SIG-M5 treated with dmso at 0.1 percent for 504 hours (cell line): ENCODE measurements around the gene NT5E.
A peak's percentile ranks its signal among the peaks of the same experiment; 100 is the strongest.

Source experiments
- DNase-seq: peaks from one replicate; lab custom pipeline; 2025; ENCODE audit not compliant: unreplicated experiment; lab: John Stamatoyannopoulos, UW

NT5E gene

DNA sequence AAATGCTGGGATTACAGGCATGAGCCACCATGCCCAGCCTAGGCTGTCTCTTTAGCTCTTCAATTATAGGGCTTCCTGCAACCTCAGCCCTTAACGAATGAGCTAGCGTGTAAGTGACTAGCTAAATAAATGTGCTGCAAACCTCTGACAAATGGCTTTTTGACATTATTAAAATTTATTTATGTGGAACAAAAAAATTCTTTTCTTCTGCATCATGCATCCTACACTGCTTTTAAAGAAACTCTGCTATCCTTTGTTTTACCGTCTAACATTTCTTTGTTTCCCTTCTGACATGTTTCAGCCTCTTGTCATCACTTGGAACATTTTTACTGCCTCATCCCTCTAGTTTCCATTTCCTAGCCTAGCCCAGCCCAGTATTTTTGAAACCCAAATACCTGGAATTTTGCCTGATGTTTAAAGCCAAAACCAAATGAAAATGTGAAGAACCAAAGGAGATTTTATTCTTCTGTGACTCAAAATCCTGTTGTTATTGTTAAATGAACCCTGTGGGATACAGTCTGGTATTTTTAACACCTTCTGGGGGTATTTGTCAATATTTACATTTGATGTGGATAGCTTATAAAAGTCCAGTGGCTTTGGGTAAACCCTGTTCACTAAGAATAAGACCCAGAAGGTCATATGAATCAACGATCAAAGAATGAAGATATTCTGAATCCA lies 9.5 kb downstream of the NT5E start:
- no peak for DNase-seq

DNA sequence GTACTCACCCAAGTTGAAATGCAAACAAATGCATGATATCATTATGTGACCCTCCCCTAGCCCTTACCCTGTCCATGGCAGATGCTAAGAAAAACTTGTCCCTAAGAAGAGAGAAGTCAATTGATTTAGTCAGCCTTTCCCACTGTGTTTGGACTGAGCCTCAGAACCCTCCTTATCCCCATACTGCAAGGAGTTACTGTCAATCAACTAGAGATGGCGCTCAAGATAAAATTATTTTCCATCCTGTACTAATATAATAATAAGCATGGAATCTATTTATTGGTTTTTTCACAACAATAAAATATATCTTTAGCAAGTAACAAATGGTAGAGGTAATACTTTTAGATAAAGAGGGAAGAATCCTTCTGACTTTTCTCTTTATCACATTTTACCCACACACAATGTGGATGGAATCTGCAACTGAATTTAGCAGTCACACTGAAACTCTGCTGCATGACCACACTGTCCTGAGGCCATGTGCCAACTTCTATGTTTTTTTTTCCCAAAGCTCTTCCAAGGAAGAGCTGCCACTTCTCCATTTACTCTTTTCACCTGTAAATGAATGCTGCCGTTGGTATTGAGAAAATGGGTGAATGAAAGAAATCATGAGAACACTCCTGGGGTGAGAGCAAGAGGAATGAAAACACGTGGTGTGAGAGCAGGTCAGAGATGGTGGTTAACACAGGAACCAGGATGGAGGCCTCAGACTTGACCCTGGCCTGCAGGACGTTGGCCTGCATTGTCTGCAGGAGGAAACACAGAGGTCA lies 10.5 kb downstream of the NT5E start:
- no peak for DNase-seq

DNA sequence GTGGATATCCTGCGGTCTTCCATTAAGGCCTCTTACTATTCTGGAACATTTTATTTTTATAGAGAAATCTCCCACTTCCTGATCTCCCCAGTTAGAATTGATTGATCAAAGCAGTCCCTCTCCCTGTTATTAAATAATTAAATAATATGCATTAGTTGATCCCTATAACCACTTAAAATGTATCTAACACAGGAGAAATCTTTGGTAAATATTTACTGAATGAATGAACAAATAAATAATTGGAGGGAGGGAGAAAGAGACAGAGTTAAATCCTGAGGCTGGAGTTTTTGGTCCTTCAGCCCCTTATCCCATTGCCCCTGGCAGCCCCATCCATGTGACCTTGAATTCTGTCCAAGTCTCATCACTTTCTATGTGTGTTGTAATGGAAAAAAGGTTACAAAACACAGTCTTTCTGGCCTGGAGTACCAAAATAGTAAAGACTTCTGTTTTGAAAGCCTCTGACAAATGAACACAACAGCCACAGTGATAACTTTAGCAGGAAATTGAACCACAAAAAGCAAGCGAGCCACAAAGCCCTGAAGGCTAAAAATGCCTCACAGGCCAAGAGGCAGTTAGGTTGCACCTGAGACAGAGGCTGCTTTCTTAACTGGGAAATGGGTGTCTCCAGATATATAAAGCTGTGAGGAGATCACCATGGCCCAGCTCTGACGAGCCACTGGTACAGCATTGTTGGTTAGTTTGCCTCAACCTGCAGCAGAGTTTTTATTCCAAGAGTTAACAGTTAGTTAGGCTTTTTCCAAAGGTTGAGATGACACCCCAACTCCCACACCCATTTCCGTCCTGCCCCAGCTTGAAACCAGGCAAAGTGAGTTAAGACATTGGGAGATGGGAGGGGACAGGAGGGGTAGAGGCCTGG lies 11.3 kb downstream of the NT5E start:
- peak; percentile 88 for DNase-seq

DNA sequence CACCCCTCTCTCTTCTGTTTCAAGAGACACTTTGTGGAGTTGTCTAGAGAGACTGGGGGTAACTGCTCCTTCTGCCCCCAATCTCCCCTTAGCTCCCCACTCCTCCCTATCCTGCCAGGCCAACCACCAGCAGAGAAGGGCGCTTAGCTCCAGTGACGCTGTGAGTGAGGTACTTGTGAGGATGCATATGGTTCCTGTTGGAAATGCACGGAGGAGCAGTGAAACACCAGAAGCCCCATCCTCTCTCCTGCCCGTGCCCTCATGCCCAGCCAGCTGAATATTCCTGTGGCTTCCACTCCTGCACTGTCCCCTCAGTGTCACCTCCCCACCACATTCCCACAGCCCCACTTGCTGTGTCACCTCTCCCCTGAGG lies 11.9 kb downstream of the NT5E start:
- no peak for DNase-seq

DNA sequence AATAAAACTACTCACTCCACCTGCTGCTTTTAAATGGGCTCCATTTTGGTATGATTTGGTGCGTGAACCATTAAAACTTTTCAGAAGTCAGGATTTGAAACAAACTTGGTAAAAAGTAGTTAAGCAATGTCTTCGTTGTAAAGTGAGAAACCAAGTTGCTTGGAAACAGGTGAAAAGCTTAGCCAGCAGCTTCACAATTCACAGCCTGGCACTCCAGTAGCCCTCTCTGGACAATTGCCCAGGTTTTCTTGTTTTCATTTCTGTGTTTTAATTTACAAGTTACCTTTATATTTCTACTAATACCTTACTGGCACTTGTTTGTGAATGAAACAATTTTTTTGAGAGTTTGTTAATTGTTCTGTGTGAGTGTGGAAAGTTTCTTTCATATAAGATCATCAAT lies 12.8 kb downstream of the NT5E start:
- no peak for DNase-seq

DNA sequence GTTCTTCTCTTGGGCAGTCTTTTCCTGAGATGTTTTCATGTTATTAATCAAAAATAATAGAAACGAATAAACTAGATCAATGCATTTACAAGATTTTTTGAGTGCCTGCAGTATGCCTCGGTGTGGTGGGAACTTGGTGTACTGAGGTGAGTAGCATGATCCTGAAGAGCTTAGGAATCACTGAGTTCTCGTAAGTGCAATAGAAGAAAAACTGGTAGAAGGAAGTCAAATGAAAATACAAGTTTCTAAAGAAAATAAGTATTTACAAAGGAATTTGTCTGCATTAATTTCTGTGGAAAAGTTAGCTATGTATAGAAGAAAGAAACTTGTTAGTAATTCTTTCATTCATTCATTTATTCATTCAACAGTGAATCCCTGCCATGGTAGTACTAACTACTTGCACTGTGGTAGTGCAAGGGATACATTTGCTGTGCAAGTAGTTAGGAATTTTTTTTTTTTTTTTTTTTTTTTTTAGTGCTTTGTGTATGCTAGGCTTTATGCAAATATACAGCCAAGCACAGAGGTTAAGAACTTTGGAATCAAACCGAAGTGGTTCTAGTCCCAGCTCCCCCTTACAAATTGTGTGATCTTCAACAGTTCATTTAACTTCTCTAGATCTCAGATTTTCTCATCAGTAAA lies 13.9 kb downstream of the NT5E start:
- no peak for DNase-seq

DNA sequence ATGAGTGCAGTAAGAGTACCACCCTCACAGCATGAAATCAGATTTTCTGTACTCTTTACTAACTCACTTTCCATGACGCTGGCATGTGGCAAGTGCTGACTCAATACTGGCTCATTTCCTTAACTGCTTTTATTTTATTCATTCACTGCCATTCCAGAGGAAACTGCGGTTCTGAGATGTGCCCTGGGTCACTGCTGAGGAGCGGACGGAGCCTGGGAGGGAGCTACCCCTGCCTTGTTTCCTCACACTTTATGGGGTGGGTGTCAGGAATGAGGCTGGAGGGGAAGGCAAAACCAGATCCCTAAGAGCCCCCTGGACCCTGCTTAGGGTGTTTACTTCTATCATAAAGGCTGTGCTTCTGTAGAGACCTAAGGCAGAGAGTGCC lies 14.4 kb downstream of the NT5E start:
- DNase-seq, result peak; percentile 59

DNA sequence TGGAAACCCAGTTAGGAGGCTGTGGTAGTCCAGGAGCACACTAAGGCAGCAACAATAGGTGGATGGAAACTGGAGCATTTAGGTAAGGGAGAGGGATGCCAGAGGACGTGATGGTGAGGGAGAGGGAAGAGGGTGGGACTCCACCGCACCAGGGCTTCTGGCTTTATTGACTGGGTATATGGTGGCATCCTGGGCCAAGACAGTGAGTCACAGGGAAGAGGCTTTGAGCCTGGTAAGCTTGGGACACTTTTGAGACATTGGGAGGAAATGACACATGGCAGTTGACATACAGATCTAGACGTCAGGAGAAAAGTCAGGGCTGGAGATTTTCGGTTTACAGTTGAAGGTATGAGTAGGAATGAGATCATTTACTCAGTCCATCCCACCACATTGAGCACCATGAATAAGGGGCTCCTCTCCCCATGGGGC lies 14.9 kb downstream of the NT5E start:
- no peak for DNase-seq

DNA sequence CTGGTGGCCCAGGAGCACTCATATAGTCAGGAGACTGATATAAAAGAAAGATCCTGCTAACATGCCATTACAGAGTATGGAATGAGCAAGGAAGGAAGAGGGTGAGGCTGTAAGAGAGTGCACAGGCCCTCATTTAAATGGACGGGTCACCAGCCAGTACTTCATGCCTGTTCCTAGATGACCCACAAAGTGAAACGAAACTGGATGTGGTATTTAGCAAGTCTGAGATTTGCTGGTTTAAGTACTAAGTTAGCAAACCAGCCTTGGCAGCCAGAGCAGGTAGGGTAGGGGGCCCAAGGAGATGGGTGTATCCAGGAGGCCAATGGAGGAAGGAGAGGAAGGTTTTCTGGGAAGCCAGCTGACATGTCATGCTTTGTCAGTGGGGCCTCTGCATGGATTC lies 15.9 kb downstream of the NT5E start:
- DNase-seq, result no peak

DNA sequence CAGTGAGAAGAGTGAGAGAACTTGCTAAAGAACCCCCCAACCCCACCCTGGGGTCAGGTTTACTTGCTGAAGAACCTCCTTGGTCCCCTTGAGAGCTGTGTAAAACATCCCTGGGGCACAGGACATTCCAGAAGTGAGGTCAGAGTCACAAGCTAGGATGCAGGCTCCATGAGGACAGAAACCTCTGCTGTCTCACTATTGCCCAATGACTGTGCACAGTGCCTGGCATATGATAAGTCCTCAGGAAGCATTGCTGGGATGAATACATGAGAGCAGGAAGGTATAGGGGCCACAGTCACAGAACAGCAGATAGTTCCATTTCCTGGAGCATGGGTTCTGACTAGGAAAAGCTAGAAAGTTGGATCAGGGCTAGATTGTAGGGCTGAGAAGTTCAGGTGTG lies 18.4 kb downstream of the NT5E start:
- no peak for DNase-seq

DNA sequence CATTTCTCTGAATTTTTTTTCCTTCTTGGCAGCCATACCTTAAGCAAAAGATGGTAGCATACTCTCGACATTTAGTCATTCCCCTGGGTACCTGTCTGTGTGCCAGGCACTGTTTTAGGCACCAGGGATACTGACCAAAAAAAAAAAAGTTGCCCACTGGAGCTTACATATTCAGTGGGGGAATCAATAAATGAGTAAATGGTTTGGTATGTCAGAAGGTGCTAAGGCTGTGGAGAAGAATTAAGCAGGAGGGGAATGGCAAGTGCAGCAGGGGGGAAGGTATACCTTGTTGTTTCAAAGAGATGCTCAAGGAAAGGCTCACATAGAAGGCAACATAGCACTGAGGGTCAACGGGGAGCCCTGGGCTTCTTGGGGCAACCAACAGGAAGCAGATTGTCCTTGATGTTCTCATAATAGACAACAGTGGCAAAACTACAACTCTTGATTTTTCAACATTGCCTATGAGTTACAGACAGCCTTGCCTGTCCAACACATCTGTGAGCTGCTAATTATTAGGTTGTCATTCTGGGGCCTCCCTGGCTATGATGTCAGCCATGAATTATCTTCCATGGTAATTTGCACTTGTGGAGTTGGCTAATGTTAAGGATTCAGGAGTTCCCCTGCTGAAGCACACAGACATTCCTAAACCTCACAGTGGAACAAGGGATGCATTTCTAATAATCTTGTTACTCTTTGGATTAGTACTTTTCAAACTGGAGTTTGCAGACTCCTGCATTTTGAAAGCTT lies 19.6 kb downstream of the NT5E start:
- DNase-seq, result no peak

DNA sequence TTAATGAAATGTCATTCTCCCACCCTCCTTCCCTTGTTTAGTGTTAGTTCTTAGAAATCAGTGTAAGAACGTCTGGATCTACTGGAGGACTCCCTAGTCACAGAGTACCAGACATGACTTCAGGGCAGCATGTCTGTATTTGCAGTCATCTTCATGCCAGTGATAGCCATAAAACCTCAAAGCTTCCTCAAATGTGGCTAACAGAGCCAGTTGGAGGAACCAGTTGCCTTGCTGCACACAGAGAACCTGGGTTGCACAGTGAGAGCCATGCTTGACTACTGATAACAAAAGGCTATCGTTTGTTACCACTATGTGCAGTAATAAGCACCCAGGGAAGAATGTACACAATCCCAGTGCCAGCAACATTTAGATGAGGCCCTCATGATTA lies 20.1 kb downstream of the NT5E start:
- DNase-seq, result no peak

DNA sequence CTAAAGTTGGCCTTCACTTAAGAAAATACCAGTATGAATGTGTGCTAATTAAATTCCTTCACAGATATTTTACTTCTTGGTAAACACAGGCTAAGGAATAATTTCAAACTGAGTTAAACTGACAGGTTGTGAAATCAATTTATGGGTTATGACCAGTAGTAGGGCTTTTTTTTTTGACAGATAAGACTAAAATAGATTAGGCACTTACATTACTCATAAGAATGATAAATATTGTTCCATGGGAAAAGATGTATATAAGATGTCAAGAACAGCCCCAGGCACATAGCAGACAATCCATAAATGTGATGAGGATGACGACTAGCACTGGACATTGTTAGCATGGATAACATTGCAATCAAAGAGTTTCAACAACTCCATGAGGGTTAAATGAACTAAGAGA lies 22.9 kb downstream of the NT5E start:
- no peak for DNase-seq

DNA sequence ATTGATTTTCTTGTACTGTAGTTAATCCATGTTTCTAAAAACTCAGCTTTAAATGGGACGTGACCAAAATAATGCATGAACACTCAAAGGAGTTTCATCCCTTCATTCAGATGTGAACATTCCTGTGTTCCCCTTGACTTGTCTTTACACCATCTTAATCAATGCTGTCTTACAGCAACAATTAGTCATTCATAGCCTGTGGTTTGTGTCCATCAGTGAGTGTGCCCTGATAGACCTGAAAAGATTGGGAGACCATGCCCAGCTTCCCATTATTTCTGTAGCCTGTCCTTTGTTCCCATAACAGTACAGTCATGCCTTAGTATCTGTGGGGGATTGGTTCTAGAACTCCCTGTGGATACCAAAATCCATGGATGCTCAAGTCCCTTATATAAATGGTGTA lies 23.9 kb downstream of the NT5E start:
- DNase-seq, result no peak

DNA sequence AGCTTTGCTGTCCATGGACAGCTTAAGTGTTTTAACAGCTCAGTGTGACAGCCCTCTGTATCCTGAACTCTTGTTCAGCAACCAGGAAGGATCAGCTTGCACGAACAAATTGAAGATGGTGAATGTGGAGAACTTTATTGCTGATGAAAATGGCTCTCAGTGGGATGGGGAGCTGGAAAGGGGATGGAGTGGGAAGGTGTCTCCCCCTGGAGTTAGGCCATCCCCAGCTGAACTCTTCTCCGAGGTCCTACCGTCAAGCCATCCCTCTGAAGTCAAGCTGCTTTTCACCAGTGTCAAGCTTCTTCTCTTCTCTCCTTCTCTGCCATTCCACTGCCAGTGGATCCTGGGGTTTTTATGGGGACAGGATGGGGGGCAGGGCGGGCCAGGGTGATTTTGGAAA lies 26.6 kb downstream of the NT5E start:
- no peak for DNase-seq

DNA sequence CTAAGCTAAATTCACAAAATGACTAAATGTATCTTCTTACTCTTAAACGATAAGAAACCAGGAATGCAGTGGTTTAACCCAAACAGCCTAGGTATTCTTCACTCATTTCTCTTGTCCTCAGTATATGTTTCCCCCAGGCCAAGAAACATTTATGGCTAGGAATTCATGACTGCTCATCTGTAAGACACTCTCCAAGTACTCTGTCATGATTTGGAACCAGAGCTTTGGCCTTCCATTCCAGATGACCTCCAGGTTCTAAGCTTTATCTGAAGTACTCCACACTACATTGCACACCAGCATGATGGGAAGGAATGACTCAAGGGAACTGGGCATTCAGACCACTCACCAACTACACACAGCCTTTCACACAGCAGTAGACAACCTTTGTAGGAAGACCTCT lies 29.3 kb downstream of the NT5E start:
- no peak for DNase-seq

DNA sequence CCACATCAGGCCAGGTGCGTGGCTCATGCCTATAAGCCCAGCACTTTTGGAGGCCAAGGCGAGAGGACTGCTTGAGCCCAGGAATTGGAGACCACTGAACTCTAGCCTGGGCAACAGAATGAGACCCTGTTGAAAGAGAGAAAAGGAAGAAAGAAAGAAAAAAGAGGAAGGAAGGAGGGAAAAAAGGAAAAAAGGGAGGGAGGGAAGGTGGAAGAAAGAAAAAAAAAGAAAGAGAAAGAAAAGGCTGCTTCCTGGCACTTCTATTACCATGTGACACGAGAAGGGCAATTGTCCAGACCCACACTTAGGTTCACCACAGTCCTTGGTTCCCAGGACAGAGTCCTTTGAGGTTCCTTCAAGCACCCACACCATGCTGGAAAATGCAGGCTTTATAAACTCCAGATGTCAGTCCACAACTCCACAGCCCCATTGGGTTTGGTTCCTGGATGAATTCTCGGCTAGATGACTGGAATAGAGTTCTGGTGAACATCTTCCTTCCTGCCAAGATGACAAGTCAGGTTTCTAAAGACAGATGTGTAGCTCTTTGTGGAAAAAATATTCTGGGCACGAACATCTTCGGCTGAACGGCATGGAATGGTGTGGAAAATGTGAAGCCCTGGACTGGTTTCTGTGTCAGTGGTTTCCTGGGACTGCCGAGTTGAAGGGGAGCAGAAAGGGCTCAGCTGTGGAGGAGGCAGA lies 32.5 kb downstream of the NT5E start:
- DNase-seq, result no peak

DNA sequence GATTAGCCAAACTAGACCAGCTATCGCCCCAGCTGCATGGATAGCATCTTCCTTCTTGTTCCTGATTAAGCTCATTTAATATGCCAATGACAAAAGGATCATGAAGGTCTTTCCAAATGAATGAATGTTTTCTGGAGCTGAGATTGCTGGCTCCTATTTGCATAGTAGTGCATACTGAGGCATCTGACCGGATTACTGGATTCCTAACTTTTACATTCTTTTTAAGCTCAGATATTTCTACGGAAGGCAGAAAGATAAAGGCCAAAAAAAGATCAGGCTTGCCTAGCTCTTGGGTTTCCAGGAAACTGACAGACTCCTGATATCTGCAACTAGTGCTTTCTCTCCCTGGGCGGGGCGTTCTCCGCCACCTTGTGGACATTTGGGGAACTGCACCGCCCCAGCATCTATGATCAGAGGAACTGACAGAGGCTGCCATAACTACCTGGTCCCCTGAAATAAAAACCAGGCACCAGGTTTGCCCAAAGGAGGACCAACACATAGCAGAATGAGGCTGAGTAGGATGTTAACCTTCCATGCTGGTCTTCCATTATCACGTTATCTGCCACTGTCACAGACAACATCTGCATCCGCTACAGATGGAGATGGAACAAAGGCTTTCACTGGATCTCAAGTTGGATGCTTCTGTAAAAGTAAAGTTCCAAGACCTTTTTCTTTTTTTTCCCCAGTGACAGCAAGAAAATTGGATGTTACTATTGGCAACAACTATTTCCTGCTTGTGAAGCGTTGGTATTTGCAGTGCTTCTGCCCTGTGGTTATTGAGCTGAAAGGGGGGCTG lies 33.2 kb downstream of the NT5E start:
- peak; percentile 57 for DNase-seq

DNA sequence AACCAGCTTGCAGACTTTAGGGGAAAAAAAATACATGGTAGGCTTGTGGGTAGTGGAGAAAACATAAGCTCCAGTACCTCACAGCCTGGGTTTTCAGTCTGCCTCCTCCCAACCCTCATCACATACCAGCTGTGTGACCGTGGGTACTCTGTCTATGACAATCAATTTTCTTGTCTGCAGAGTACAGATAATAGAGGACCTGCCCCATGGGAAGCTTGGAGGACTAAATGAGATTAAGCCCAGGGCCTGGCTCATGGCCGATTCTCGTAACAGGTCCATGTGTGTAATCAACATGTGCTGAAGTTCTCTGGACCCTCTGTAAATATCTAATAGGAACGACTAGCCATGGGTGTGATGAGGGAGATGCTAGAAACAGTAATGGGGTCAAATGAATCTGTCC lies 34.0 kb downstream of the NT5E start:
- DNase-seq, result no peak
